K562 (cell line): ENCODE data around the gene B4GALT1. TPM values are rescaled to one million over a fixed set of nuclear protein-coding genes. Genes with fewer than 3 reads are reported as not detected.

ENCODE experiments used
- ATAC-seq: fragments of 200-7000 bp; cut with Tn5 transposase; 3 replicates; pipeline ENCODE4 v1.9.1; 2020; ENCODE audit warnings: moderate library complexity
- BruUV-seq: library from RNA; stranded (reverse); fragments of 400-500 nt; replicated peaks from 2 replicates; lab custom pipeline; 2021; lab: Mats Ljungman, UMichigan
- CTCF ChIA-PET: fragments of 300-600 bp; formaldehyde crosslinking; extraction: SDS; loops from one replicate; lab custom pipeline; 2021; ENCODE audit warnings: low intra/inter-chr PET ratio; lab: Yijun Ruan, JAX
- POLR2A ChIA-PET: fragments of 300-600, 350-650 bp; sonication (Branson Sonifier 250); formaldehyde crosslinking; extraction: SDS; loops from one replicate; lab custom pipeline; 2021; ENCODE audit warnings: antibody characterized with exemption, inconsistent platforms; lab: Yijun Ruan, JAX
- DNase-seq, 4 experiments: peaks; one replicate each; pipeline versions ENCODE4 v3.0.0 to v3.0.0-alpha.2; 2011 to 2018; ENCODE audit warnings: low spot score in 3 of 4, mixed read lengths in 3 of 4; ENCODE audit errors: extremely low read depth in 1 of 4
- FAIRE-seq: peaks from 2 replicates; lab custom pipeline; 2011; peaks lifted over from hg19 to GRCh38; lab: Jason Lieb, UNC
- H2AFZ ChIP-seq: 2 replicates; pipeline ENCODE4 v1.6.0; 2011; ENCODE audit warnings: low read depth, low read length, control low read depth, inconsistent platforms
- H3K27ac ChIP-seq: fragments of 200-600 bp; 3 replicates; pipeline ENCODE4 v1.8.0; 2011; ENCODE audit warnings: low read depth, mild to moderate bottlenecking, control low read depth, inconsistent platforms, low read length, moderate library complexity, mixed read lengths; ENCODE audit errors: extremely low read depth
- H3K27me3 ChIP-seq, 2 experiments: fragments of 300-600 bp in 1 of 2; 2 replicates in 1 of 2; 3 replicates in 1 of 2; pipeline versions ENCODE4 v1.6.0 to v1.8.0; 2011; ENCODE audit warnings: inconsistent platforms in 2 of 2, low read length in 2 of 2, mild to moderate bottlenecking in 1 of 2, mixed read lengths in 1 of 2, moderate library complexity in 1 of 2; ENCODE audit not compliant: control insufficient read depth in 2 of 2, insufficient read depth in 2 of 2
- H3K36me3 ChIP-seq: fragments of 300-600 bp; 3 replicates; pipeline ENCODE4 v1.8.0; 2011; ENCODE audit warnings: mild to moderate bottlenecking, low read length, inconsistent platforms; ENCODE audit not compliant: control insufficient read depth, insufficient read depth
- H3K4me1 ChIP-seq, 2 experiments: fragments of 200-600 bp in 1 of 2; replicated peaks in 1 of 2; 2 replicates in 1 of 2; 3 replicates in 1 of 2; pipeline versions ENCODE4 v1.5.1 to v1.8.0; 2011; ENCODE audit warnings: inconsistent platforms in 2 of 2, low read length in 2 of 2, mild to moderate bottlenecking in 1 of 2, mixed read lengths in 1 of 2, moderate library complexity in 1 of 2; ENCODE audit not compliant: control insufficient read depth in 2 of 2, insufficient read depth in 2 of 2
- H3K4me2 ChIP-seq: 2 replicates; pipeline ENCODE4 v1.6.1; 2011; ENCODE audit warnings: low read length, control low read depth, inconsistent platforms, mixed read lengths; ENCODE audit not compliant: insufficient read depth
- H3K4me3 ChIP-seq: fragments of 200-600 bp; sonication (generic), shearing (Covaris generic); 2 replicates; pipeline ENCODE4 v1.5.1; 2016; ENCODE audit warnings: control low read depth, inconsistent platforms
- H3K79me2 ChIP-seq: fragments of 200-600 bp; 3 replicates; pipeline ENCODE4 v1.8.0; 2011; ENCODE audit warnings: low read length, inconsistent platforms; ENCODE audit not compliant: control insufficient read depth, insufficient read depth
- H3K9ac ChIP-seq, 2 experiments: 2 replicates each; pipeline versions ENCODE4 v1.6.0 to v1.6.1; 2011; ENCODE audit warnings: low read depth in 2 of 2, low read length in 2 of 2, control low read depth in 1 of 2, inconsistent platforms in 1 of 2, mild to moderate bottlenecking in 1 of 2, mixed read lengths in 1 of 2; ENCODE audit not compliant: insufficient read depth in 1 of 2
- H3K9me1 ChIP-seq: one replicate; pipeline ENCODE4 v1.6.0; 2011; ENCODE audit warnings: inconsistent platforms, mild to moderate bottlenecking, low read length, moderate library complexity; ENCODE audit not compliant: control insufficient read depth, insufficient read depth
- H3K9me3 ChIP-seq: replicated peaks from 2 replicates; pipeline ENCODE4 v1.5.1; 2011; ENCODE audit warnings: low read depth, low read length, inconsistent platforms; ENCODE audit not compliant: control insufficient read depth, insufficient read depth
- H4K20me1 ChIP-seq: replicated peaks from 2 replicates; pipeline ENCODE4 v1.6.1; 2011; ENCODE audit warnings: low read length, inconsistent platforms, mixed read lengths; ENCODE audit not compliant: control insufficient read depth, insufficient read depth
- HNRNPL ChIP-seq: fragments of 200-400 bp; formaldehyde crosslinking; IDR thresholded peaks from 2 replicates; pipeline ENCODE4 v1.6.1; 2017; ENCODE audit warnings: low read depth, mild to moderate bottlenecking, low read length
- IRF9 ChIP-seq: fragments of 450-650 bp; IDR thresholded peaks from 2 replicates; pipeline ENCODE4 v1.6.1; 2016; ENCODE audit warnings: missing biosample characterization, missing genetic modification characterization
- MIER1 ChIP-seq: fragments of 450-650 bp; IDR thresholded peaks from 2 replicates; pipeline ENCODE4 v1.6.1; 2016; ENCODE audit warnings: antibody characterized with exemption, mild to moderate bottlenecking, low read depth
- NCOA1 ChIP-seq: fragments of 450-650 bp; IDR thresholded peaks from 2 replicates; pipeline ENCODE4 v1.6.1; 2016; ENCODE audit warnings: low read depth
- PML ChIP-seq: IDR thresholded peaks from 2 replicates; pipeline ENCODE4 v1.6.1; 2012; ENCODE audit warnings: low read length, inconsistent platforms
- PTRF ChIP-seq: fragments of 450-650 bp; IDR thresholded peaks from 2 replicates; pipeline ENCODE4 v1.6.1; 2016; ENCODE audit warnings: mild to moderate bottlenecking, missing genetic modification characterization, missing compliant biosample characterization
- TCFL5 ChIP-seq: fragments of 250-450 bp; sonication (Bioruptor Pico); conservative IDR thresholded peaks from 2 replicates; pipeline ENCODE4 v1.6.1; 2021; ENCODE audit warnings: mild to moderate bottlenecking, moderate library complexity, matching md5 sums
- ZBTB34 ChIP-seq: fragments of 250-450 bp; sonication (Bioruptor Pico); IDR thresholded peaks from 2 replicates; pipeline ENCODE4 v1.8.0; 2021; ENCODE audit warnings: mild to moderate bottlenecking, moderate library complexity
- ZNF217 ChIP-seq: sonication (generic); formaldehyde crosslinking; IDR thresholded peaks from 2 replicates; pipeline ENCODE4 v1.8.0; 2022; ENCODE audit warnings: mild to moderate bottlenecking, missing genetic modification reagents
- WGBS: fragments of 100-300 bp; shearing (Covaris generic); methylation state at CpG from one replicate; pipeline ENCODE4 v1.1.6; 2016; ENCODE audit warnings: low coverage, mixed read lengths; ENCODE audit not compliant: insufficient coverage; ENCODE audit errors: missing lambda C conversion rate; 5-methylcytosine and 5-hydroxymethylcytosine counted together
- in situ Hi-C: fragments of 300-500 bp; cut with MboI; formaldehyde crosslinking; loops from 4 replicates; pipeline ENCODE4 v1.15.0; 2018; ENCODE audit warnings: inconsistent platforms, mixed read lengths
- intact Hi-C: fragments of 100-400 bp; cut with micrococcal nuclease; formaldehyde crosslinking; loops from 2 replicates; pipeline ENCODE4 v1.14.2; 2022
- polyA plus RNA-seq, 8 experiments: library from polyadenylated mRNA; depleted of rRNA in 4 of 8; stranded (reverse) in 5 of 8; unstranded in 3 of 8; fragments of >200 nt; fragmentation: Nextera tagmentation in 2 of 8; fragmentation: Illumina TruSeq in 1 of 8; extraction: Ambion mirVana in 2 of 8; extraction: Trizol in 1 of 8; gene quantifications; 2 replicates each; pipeline versions ENCODE4 v1.2.1 to v1.2.3, GENCODE V29; 2011 to 2014; ENCODE audit warnings: inconsistent platforms in 1 of 8, missing spikeins in 1 of 8
- total RNA-seq, 7 experiments: library from RNA; depleted of rRNA in 6 of 7; stranded (reverse); fragments of >200 nt in 6 of 7; fragmentation: Illumina TruSeq in 2 of 7; extraction: Trizol in 2 of 7; gene quantifications; 2 replicates each; pipeline versions ENCODE4 v1.2.1 to v1.2.3, GENCODE V29; 2011 to 2021; ENCODE audit warnings: low replicate concordance in 1 of 7

Gene B4GALT1
- total and polyA plus RNA-seq, 9 of the 15 experiments (the other 6 are each of a cell fraction or from before 2014, with no cell fraction given), result 4.1 to 26.8 (median 7.1) TPM

GRCh38 chr9:33136721-33137670, 30.1 kb downstream of the B4GALT1 start:
- Histone ChIP-seq H3K27me3 (no peaks in the 10 kb centered on the region), H4K20me1 (peaks cover 19% of the 10 kb centered on the region; the same call in 1 of the 2 replicates), H3K9me3 (no peaks in the 10 kb centered on the region), H3K4me1 (peaks cover 9 to 12% of the 10 kb centered on the region in 2 experiments; a peak in 4 of 5 replicates), H3K9me1 (peaks cover 4% of the 10 kb centered on the region), H3K36me3 (peaks cover 21% of the 10 kb centered on the region; the same call in 2 of the 3 replicates), H3K9ac (peak overlapping the region in 1 of 2 experiments; percentile 61; a peak in 1 of 4 replicates), H2AFZ (no peak overlapping the region), H3K27ac (no peak overlapping the region), H3K79me2 (peaks cover 30% of the 10 kb centered on the region), H3K4me3 (no peak overlapping the region), H3K4me2 (no peak overlapping the region)
- POLR2A ChIA-PET, result interaction anchor here (0.6 to 2.0 kb wide), 3 partner anchors 17 to 78 kb away, joined by 3 to 7 read pairs (median 3); no protein-coding TSS in a partner anchor
- FAIRE-seq, result no peak
- CTCF ChIA-PET, result no interaction called here
- TF ChIP-seq PTRF (tag) (no peak), NCOA1 (no peak), MIER1 (no peak), PML (no peak), IRF9 (tag) (no peak), TCFL5 (CRISPR knock-in tag) (no peak), HNRNPL (no peak), ZNF217 (CRISPR knock-in tag) (no peak), ZBTB34 (CRISPR knock-in tag) (no peak)
- WGBS, result 71% methylated on average over 9 of the region's 10 CpGs
- in situ Hi-C loops (no loop called here), intact Hi-C loops (no loop called here)
- BruUV-seq, result no TSS peak
- ATAC-seq, result no peak
- no peak for DNase-seq
